SK-N-SH (cell line): Measurements from ENCODE around the gene CARD14. TPM values are rescaled to one million over a fixed set of nuclear protein-coding genes. Genes with fewer than 3 reads are reported as not detected.

ENCODE experiments used
- CTCF ChIA-PET: fragments of 300-600, 350-600 bp; formaldehyde crosslinking; extraction: SDS; loops from one replicate; lab custom pipeline; 2021; lab: Yijun Ruan, JAX
- POLR2A ChIA-PET: fragments of 350-600 bp; sonication (Branson Sonifier 250); formaldehyde crosslinking; extraction: SDS; loops from one replicate; lab custom pipeline; 2020; ENCODE audit warnings: antibody characterized with exemption, inconsistent platforms; lab: Yijun Ruan, JAX
- DNase-seq: peaks from one replicate; pipeline ENCODE4 v3.0.0; 2012
- H2AFZ ChIP-seq: fragments of 200-600 bp; sonication (generic); 2 replicates; pipeline ENCODE4 v1.8.1; 2016; ENCODE audit warnings: antibody characterized with exemption, mild to moderate bottlenecking, low read depth
- H3F3A ChIP-seq: fragments of 200-600 bp; sonication (generic); replicated peaks from 2 replicates; pipeline ENCODE3; 2016; ENCODE audit warnings: antibody characterized with exemption, mild to moderate bottlenecking; ENCODE audit not compliant: insufficient read depth
- H3K27ac ChIP-seq, 2 experiments: fragments of 200-500 bp in 1 of 2; fragments of 200-600 bp in 1 of 2; sonication (Bioruptor generic) in 1 of 2; sonication (generic), shearing (Covaris generic) in 1 of 2; 2 replicates each; pipeline versions ENCODE4 v1.5.1 to v1.6.1; 2014 to 2016; ENCODE audit warnings: low read depth in 2 of 2, inconsistent platforms in 1 of 2, low read length in 1 of 2, mild to moderate bottlenecking in 1 of 2, mixed read lengths in 1 of 2
- H3K27me3 ChIP-seq: fragments of 200-600 bp; sonication (generic), shearing (Covaris generic); 2 replicates; pipeline ENCODE4 v1.6.1; 2016; ENCODE audit warnings: mixed run types; ENCODE audit not compliant: insufficient read depth
- H3K36me3 ChIP-seq, 2 experiments: fragments of 200-500 bp in 1 of 2; fragments of 200-600 bp in 1 of 2; sonication (Bioruptor generic) in 1 of 2; sonication (generic) in 1 of 2; replicated peaks in 1 of 2; 2 replicates each; pipeline versions ENCODE3 to v1.5.1; 2014 to 2016; ENCODE audit warnings: low read length in 1 of 2, mild to moderate bottlenecking in 1 of 2; ENCODE audit not compliant: insufficient read depth in 2 of 2, control insufficient read depth in 1 of 2
- H3K4me1 ChIP-seq, 2 experiments: fragments of 200-500 bp in 1 of 2; fragments of 200-600 bp in 1 of 2; sonication (Bioruptor generic) in 1 of 2; sonication (generic), shearing (Covaris generic) in 1 of 2; 2 replicates each; pipeline versions ENCODE4 v1.5.1 to v1.6.1; 2014 to 2016; ENCODE audit warnings: low read depth in 1 of 2, low read length in 1 of 2, mixed run types in 1 of 2; ENCODE audit not compliant: insufficient read depth in 2 of 2, control insufficient read depth in 1 of 2
- H3K4me2 ChIP-seq: fragments of 200-600 bp; sonication (generic), shearing (Covaris generic); 2 replicates; pipeline ENCODE4 v1.6.1; 2017; ENCODE audit warnings: mixed run types
- H3K4me3 ChIP-seq, 2 experiments: fragments of 200-500 bp in 1 of 2; fragments of 200-600 bp in 1 of 2; sonication (Bioruptor generic) in 1 of 2; sonication (generic), shearing (Covaris generic) in 1 of 2; 2 replicates each; pipeline versions ENCODE4 v1.5.1 to v1.8.1; 2014 to 2016; ENCODE audit warnings: low read depth in 2 of 2, inconsistent platforms in 1 of 2, low read length in 1 of 2, mild to moderate bottlenecking in 1 of 2, mixed read lengths in 1 of 2, moderate library complexity in 1 of 2
- H3K79me2 ChIP-seq: fragments of 200-600 bp; sonication (generic); 2 replicates; pipeline ENCODE4 v1.8.1; 2017; ENCODE audit warnings: mild to moderate bottlenecking; ENCODE audit not compliant: insufficient read depth
- H3K9ac ChIP-seq: fragments of 200-600 bp; sonication (generic); 2 replicates; pipeline ENCODE4 v1.6.1; 2017; ENCODE audit warnings: mixed run types
- H3K9me2 ChIP-seq: fragments of 200-600 bp; sonication (generic); 2 replicates; pipeline ENCODE4 v1.6.1; 2017; ENCODE audit warnings: mixed run types
- H3K9me3 ChIP-seq: fragments of 200-600 bp; sonication (generic); 2 replicates; pipeline ENCODE4 v1.6.1; 2017; ENCODE audit warnings: mixed run types, mild to moderate bottlenecking, moderate library complexity
- H4K20me1 ChIP-seq: fragments of 200-600 bp; sonication (generic); 2 replicates; pipeline ENCODE4 v1.6.1; 2017; ENCODE audit warnings: mild to moderate bottlenecking, mixed run types; ENCODE audit not compliant: insufficient read depth
- ELF1 ChIP-seq: IDR thresholded peaks from 2 replicates; pipeline ENCODE4 v1.4.0; 2012
- EP300 ChIP-seq, 2 experiments: IDR thresholded peaks; 2 replicates each; pipeline versions ENCODE4 v1.4.0 to v1.6.1; 2012; ENCODE audit warnings: borderline replicate concordance in 1 of 2, low read depth in 1 of 2, low read length in 1 of 2
- FOSL2 ChIP-seq: IDR thresholded peaks from 2 replicates; pipeline ENCODE4 v1.4.0; 2012; ENCODE audit warnings: low read depth, mild to moderate bottlenecking, moderate library complexity, borderline replicate concordance
- FOXJ3 ChIP-seq: sonication (generic); formaldehyde crosslinking; IDR thresholded peaks from 2 replicates; pipeline ENCODE4 v1.5.1; 2020; ENCODE audit warnings: mild to moderate bottlenecking, missing genetic modification reagents
- GABPA ChIP-seq: IDR thresholded peaks from 2 replicates; pipeline ENCODE4 v1.4.0; 2012; ENCODE audit warnings: low read depth, mild to moderate bottlenecking
- JUND ChIP-seq: IDR thresholded peaks from 2 replicates; pipeline ENCODE4 v1.4.0; 2012
- MEF2A ChIP-seq: IDR thresholded peaks from 2 replicates; pipeline ENCODE4 v1.4.0; 2012; ENCODE audit warnings: low read depth, borderline replicate concordance
- NRF1 ChIP-seq: IDR thresholded peaks from 2 replicates; pipeline ENCODE4 v1.6.1; 2012; ENCODE audit warnings: low read depth, mild to moderate bottlenecking, low read length
- RCOR1 ChIP-seq: fragments of 150-350 bp; IDR thresholded peaks from 2 replicates; pipeline ENCODE4 v1.6.1; 2017; ENCODE audit warnings: antibody characterized with exemption, low read length
- RXRA ChIP-seq: IDR thresholded peaks from 2 replicates; pipeline ENCODE4 v1.4.0; 2012; ENCODE audit warnings: low read depth, mild to moderate bottlenecking, borderline replicate concordance
- SIN3A ChIP-seq: IDR thresholded peaks from 2 replicates; pipeline ENCODE4 v1.6.1; 2012; ENCODE audit warnings: low read depth, mild to moderate bottlenecking, low read length, moderate library complexity, borderline replicate concordance
- SMC3 ChIP-seq: IDR thresholded peaks from 2 replicates; pipeline ENCODE4 v1.6.1; 2012; ENCODE audit warnings: low read depth, low read length, improper control_type of control experiment
- YY1 ChIP-seq: IDR thresholded peaks from 2 replicates; pipeline ENCODE4 v1.4.0; 2012; ENCODE audit warnings: low read depth, mild to moderate bottlenecking
- WGBS: methylation state at CpG from one replicate; pipeline ENCODE4 v1.1.6; 2017; ENCODE audit warnings: low lambda C conversion rate; 5-methylcytosine and 5-hydroxymethylcytosine counted together
- polyA plus RNA-seq, 3 experiments: library from polyadenylated mRNA; depleted of rRNA; stranded (reverse); fragments of >200 nt; gene quantifications; 2 replicates each; pipeline ENCODE4 v1.2.3, GENCODE V29; 2012
- TF ChIP-seq, protein P1 (sequence below): IDR thresholded peaks from 2 replicates; pipeline ENCODE4 v1.6.1; 2012; ENCODE audit warnings: mild to moderate bottlenecking, low read depth, low read length, moderate library complexity
- TF ChIP-seq, protein P2 (sequence below): fragments of 200-600 bp; sonication (generic); IDR thresholded peaks from 2 replicates; pipeline ENCODE4 v1.6.1; 2017; ENCODE audit warnings: antibody characterized with exemption, mild to moderate bottlenecking, moderate library complexity
- TF ChIP-seq, protein P3 (sequence below): IDR thresholded peaks from 2 replicates; pipeline ENCODE4 v1.4.0; 2012; ENCODE audit warnings: low read depth

Gene CARD14
- polyA plus RNA-seq, 1 of the 3 experiments (the other 2 are of a cell fraction): 0.05 TPM

DNA sequence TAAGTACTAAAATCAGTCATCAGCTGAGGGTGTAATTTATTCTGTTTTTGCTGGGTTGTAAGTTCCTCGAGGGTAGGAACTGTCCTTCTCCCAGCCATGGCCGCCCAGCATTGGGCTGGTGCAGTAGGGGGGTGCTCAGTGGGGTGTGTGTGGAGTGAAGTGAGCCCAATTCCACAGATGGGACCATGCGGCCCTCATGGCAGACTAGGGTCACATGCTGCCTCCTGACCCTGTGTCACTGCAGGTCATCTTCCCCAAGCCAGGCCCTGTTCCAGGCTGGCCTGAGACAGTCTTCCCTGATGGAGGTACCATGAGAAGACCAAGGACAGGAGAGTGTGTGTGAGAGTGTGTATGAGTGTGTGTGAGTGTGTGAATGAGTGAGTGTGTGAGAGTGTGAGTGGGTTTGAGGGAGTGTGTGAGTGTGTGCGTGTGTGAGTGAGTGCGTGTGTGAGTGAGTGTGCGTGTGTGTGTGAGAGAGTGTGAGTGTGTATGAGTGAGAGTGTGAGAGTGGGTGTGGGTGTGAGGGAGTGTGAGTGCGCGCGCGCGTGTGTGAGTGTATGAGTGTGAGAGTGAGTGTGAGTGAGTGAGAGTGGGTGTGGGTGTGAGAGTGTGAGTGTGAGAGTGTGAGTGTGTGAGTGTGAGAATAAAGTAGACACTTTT is 54.1 kb downstream of the CARD14 start (continued):
- TF ChIP-seq, protein P1, sequence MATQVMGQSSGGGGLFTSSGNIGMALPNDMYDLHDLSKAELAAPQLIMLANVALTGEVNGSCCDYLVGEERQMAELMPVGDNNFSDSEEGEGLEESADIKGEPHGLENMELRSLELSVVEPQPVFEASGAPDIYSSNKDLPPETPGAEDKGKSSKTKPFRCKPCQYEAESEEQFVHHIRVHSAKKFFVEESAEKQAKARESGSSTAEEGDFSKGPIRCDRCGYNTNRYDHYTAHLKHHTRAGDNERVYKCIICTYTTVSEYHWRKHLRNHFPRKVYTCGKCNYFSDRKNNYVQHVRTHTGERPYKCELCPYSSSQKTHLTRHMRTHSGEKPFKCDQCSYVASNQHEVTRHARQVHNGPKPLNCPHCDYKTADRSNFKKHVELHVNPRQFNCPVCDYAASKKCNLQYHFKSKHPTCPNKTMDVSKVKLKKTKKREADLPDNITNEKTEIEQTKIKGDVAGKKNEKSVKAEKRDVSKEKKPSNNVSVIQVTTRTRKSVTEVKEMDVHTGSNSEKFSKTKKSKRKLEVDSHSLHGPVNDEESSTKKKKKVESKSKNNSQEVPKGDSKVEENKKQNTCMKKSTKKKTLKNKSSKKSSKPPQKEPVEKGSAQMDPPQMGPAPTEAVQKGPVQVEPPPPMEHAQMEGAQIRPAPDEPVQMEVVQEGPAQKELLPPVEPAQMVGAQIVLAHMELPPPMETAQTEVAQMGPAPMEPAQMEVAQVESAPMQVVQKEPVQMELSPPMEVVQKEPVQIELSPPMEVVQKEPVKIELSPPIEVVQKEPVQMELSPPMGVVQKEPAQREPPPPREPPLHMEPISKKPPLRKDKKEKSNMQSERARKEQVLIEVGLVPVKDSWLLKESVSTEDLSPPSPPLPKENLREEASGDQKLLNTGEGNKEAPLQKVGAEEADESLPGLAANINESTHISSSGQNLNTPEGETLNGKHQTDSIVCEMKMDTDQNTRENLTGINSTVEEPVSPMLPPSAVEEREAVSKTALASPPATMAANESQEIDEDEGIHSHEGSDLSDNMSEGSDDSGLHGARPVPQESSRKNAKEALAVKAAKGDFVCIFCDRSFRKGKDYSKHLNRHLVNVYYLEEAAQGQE: no peak
- no peak for TF ChIP-seq MEF2A

DNA sequence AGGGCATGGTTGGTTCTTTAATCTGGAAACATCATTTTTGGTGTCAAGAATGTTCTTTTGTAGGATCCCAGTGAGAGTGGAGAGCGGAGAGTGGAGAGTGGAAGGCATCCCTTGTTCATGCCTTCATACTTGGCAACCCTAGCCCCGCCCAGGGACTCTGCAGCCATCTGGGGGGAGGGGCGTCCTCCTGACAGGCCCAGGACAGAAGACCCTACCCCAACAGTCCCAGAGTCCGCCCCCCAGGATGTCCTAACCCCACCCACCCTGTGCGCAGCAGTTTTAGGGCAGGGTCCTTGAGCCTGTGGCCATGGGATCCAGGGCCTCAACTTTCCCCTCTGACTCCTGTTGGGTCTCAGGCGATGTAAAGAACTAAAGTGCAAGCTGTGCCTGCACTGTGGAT is 54.9 kb downstream of the CARD14 start:
- Histone ChIP-seq H2AFZ (no peak overlapping the region), H3K9ac (no peak overlapping the region), H4K20me1 (no peaks in the 10 kb centered on the region), H3K27ac (no peak overlapping the region), H3K4me3 (no peak overlapping the region), H3K4me1 (peaks cover 4 to 9% of the 10 kb centered on the region in 2 experiments; a peak in 1 of 4 replicates), H3K36me3 (peaks cover 5 to 11% of the 10 kb centered on the region in 2 experiments), H3K9me2 (no peaks in the 10 kb centered on the region), H3K27me3 (no peaks in the 10 kb centered on the region), H3F3A (peaks cover 1% of the 10 kb centered on the region), H3K79me2 (peaks cover 20% of the 10 kb centered on the region; the same call in 1 of the 2 replicates), H3K9me3 (no peaks in the 10 kb centered on the region), H3K4me2 (no peak overlapping the region)
- 74% methylated on average over 6 of the region's 6 CpGs for WGBS
- ChIA-PET POLR2A (no interaction called here), CTCF (interaction anchor here (1.0 to 1.8 kb wide), 5 partner anchors 10 to 142 kb away, joined by 3 to 7 read pairs (median 3); partner anchors contain the start of gene GAA)
- TF ChIP-seq, protein P2, sequence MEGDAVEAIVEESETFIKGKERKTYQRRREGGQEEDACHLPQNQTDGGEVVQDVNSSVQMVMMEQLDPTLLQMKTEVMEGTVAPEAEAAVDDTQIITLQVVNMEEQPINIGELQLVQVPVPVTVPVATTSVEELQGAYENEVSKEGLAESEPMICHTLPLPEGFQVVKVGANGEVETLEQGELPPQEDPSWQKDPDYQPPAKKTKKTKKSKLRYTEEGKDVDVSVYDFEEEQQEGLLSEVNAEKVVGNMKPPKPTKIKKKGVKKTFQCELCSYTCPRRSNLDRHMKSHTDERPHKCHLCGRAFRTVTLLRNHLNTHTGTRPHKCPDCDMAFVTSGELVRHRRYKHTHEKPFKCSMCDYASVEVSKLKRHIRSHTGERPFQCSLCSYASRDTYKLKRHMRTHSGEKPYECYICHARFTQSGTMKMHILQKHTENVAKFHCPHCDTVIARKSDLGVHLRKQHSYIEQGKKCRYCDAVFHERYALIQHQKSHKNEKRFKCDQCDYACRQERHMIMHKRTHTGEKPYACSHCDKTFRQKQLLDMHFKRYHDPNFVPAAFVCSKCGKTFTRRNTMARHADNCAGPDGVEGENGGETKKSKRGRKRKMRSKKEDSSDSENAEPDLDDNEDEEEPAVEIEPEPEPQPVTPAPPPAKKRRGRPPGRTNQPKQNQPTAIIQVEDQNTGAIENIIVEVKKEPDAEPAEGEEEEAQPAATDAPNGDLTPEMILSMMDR: no peak
- TF ChIP-seq FOXJ3 (no peak), RCOR1 (no peak)
- DNase-seq: no peak

DNA sequence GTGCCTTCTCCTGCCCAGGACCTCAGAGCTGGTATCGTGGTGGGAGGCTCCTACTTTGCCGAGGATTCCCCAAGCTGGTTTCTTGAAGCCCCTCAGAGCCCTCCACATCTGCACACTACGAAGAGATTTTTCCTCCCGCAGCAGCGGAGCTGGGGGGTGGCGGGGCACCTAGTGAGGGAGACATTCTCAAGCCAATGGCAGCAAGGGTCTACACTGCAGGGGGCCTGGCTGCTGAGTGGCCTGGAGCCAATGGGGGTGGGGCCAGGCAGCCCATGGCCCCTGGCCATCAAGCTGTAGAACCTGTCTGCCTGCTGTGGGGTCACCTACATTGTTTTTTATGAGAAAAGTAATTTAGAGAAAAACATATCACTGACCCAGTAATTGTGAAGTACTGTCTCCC is 55.4 kb downstream of the CARD14 start:
- Histone ChIP-seq H2AFZ (no peak overlapping the region), H3K9ac (no peak overlapping the region), H3K4me1 (peaks cover 4 to 9% of the 10 kb centered on the region in 2 experiments; a peak in 1 of 4 replicates), H3K27ac (no peak overlapping the region), H3K79me2 (peaks cover 16% of the 10 kb centered on the region; the same call in 1 of the 2 replicates), H3K9me3 (no peaks in the 10 kb centered on the region), H4K20me1 (no peaks in the 10 kb centered on the region), H3K4me2 (no peak overlapping the region), H3K4me3 (no peak overlapping the region), H3K36me3 (peaks cover 5 to 14% of the 10 kb centered on the region in 2 experiments), H3F3A (no peaks in the 10 kb centered on the region), H3K27me3 (no peaks in the 10 kb centered on the region), H3K9me2 (no peaks in the 10 kb centered on the region)
- ChIA-PET POLR2A (no interaction called here), CTCF (interaction anchor here (0.6 to 1.7 kb wide), 7 partner anchors 10 to 1197 kb away, joined by 3 to 7 read pairs (median 5); partner anchors contain the start of gene GAA)
- no peak for DNase-seq
- WGBS: 90% methylated on average over 6 of the region's 6 CpGs
- no peak for TF ChIP-seq MEF2A
- no peak for TF ChIP-seq RXRA
- TF ChIP-seq EP300 (IDR thresholded peaks at IDR 0.05; ENCODE audit: borderline replicate concordance in 1 of 2, low read depth in 1 of 2, low read length in 1 of 2): no peak
- TF ChIP-seq JUND: no peak
- no peak for TF ChIP-seq GABPA
- no peak for TF ChIP-seq SMC3
- TF ChIP-seq FOSL2: no peak
- no peak for TF ChIP-seq NRF1
- no peak for TF ChIP-seq SIN3A
- TF ChIP-seq, protein P1: no peak
- TF ChIP-seq YY1: no peak
- no peak for TF ChIP-seq ELF1
- TF ChIP-seq, protein P3, sequence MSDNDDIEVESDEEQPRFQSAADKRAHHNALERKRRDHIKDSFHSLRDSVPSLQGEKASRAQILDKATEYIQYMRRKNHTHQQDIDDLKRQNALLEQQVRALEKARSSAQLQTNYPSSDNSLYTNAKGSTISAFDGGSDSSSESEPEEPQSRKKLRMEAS: no peak
